ENCODE results near the gene UPF3A. TPM values are rescaled to one million over a fixed set of nuclear protein-coding genes. Genes with fewer than 3 reads are reported as not detected.
A peak's percentile ranks its signal among the peaks of the same experiment; 100 is the strongest.

The UPF3A gene
- total and polyA plus RNA-seq, 9 of the 15 experiments (the other 6 are each of a cell fraction or from before 2014, with no cell fraction given): 15.6 to 76.5 (median 40.9) TPM

DNA sequence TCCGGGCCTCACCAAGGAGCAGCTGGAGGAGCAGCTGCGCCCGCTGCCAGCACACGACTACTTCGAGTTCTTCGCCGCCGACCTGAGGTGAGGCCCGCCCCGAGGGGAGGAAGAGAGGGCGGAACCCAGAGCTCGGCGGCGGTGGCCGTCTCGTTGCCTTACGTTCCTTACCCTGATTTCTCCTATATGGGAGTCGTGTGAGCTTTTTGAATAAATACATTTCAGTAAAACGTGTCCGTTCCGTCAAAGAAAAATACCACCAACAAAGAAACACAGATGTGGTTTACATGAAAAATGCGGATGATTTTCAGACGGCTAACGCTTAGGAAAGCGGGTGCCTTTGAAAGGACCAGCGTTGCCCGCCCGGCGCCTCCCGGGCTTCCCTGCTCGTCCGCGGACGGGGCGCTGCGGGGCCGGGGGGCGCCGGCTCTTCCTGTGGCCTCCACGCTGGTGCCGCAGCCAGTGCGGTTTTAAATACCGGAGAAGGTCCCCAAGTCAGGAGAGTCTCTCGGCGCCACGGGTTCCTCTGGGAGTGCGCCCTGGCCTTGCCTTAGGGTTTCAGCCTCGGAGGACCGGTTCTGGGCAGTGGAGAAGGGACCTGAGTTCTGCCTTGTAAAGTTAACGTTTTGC lies 755 bp downstream of the UPF3A start (continued):
- TF ChIP-seq CBFA2T3 (IDR thresholded peaks at IDR 0.05): peak; percentile 61
- peak; percentile 34; the same call in 1 of the 2 replicates for TF ChIP-seq HDAC2 (IDR thresholded peaks at IDR 0.05)
- no peak for TF ChIP-seq KDM5B (IDR thresholded peaks at IDR 0.05; ENCODE audit: insufficient replicate concordance, low read depth, low read length)
- no peak for TF ChIP-seq ZKSCAN8 (CRISPR knock-in tag; IDR thresholded peaks at IDR 0.05)
- no peak; the same call in 1 of the 2 replicates for TF ChIP-seq FOXM1 (IDR thresholded peaks at IDR 0.05; ENCODE audit: low read depth)
- TF ChIP-seq FOXM1 (CRISPR knock-in tag; IDR thresholded peaks at IDR 0.05; ENCODE audit: low read depth): no peak
- TF ChIP-seq ZNF830 (CRISPR knock-in tag; IDR thresholded peaks at IDR 0.05): no peak
- no peak for TF ChIP-seq CEBPZ (IDR thresholded peaks at IDR 0.05; ENCODE audit: borderline replicate concordance, low read depth, low read length)
- no peak for TF ChIP-seq DDX20 (tag; IDR thresholded peaks at IDR 0.05; ENCODE audit: low read depth)
- peak; percentile 34; the same call in 1 of the 2 replicates for TF ChIP-seq KLF13 (tag; IDR thresholded peaks at IDR 0.05; ENCODE audit: borderline replicate concordance, low read depth)
- TF ChIP-seq ZNF766 (CRISPR knock-in tag; conservative IDR thresholded peaks at IDR 0.05): no peak
- TF ChIP-seq TCF7 (IDR thresholded peaks at IDR 0.05; ENCODE audit: borderline replicate concordance): no peak
- no peak for TF ChIP-seq BCOR (IDR thresholded peaks at IDR 0.05)
- no peak for TF ChIP-seq ZNF586 (CRISPR knock-in tag; conservative IDR thresholded peaks at IDR 0.05)
- no peak for TF ChIP-seq ZNF24 (IDR thresholded peaks at IDR 0.05)
- no peak for TF ChIP-seq SMARCA5 (IDR thresholded peaks at IDR 0.05)
- TF ChIP-seq ZNF121 (CRISPR knock-in tag; conservative IDR thresholded peaks at IDR 0.05): no peak
- TF ChIP-seq, protein P1, sequence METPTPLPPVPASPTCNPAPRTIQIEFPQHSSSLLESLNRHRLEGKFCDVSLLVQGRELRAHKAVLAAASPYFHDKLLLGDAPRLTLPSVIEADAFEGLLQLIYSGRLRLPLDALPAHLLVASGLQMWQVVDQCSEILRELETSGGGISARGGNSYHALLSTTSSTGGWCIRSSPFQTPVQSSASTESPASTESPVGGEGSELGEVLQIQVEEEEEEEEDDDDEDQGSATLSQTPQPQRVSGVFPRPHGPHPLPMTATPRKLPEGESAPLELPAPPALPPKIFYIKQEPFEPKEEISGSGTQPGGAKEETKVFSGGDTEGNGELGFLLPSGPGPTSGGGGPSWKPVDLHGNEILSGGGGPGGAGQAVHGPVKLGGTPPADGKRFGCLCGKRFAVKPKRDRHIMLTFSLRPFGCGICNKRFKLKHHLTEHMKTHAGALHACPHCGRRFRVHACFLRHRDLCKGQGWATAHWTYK (CRISPR knock-in tag; IDR thresholded peaks at IDR 0.05): no peak; the same call in 1 of the 2 replicates
- peak; percentile 22; the same call in 1 of the 2 replicates for TF ChIP-seq TOE1 (IDR thresholded peaks at IDR 0.05; ENCODE audit: borderline replicate concordance)
- TF ChIP-seq TOE1 (CRISPR knock-in tag; IDR thresholded peaks at IDR 0.05; ENCODE audit: borderline replicate concordance, low read depth): no peak
- peak in 1 of 2 experiments; percentile 70; a peak in 2 of 4 replicates for TF ChIP-seq KDM1A (IDR thresholded peaks at IDR 0.05)
- TF ChIP-seq ZNF217 (CRISPR knock-in tag; IDR thresholded peaks at IDR 0.05): no peak

All from K562 (cell line).